Measurements from ENCODE around the gene INPP1. TPM values are rescaled to one million over a fixed set of nuclear protein-coding genes. Genes with fewer than 3 reads are reported as not detected.

Gene INPP1
- total RNA-seq, 1 experiment from 2014 or later = 9.5 TPM

GRCh38 chr2:190405995-190406394 lies 62.6 kb downstream of the INPP1 start:
- no peaks in the 10 kb centered on the region for H3K79me2 ChIP-seq (ENCODE audit: low read depth)
- no TSS peak for BruUV-seq (replicated peaks)
- intact Hi-C loops (cut with micrococcal nuclease; ENCODE audit: unreplicated experiment) = no loop called here
- no peaks in the 10 kb centered on the region for H3K9me2 ChIP-seq (ENCODE audit: insufficient read depth)
- H3K4me2 ChIP-seq = no peak overlapping the region
- no peak for TF ChIP-seq CTCF (conservative IDR thresholded peaks at IDR 0.05)
- no peak for TF ChIP-seq EZH2 (IDR thresholded peaks at IDR 0.05; ENCODE audit: low read depth)
- no peak overlapping the region for H3K27ac ChIP-seq
- ChIA-PET POLR2A (ENCODE audit: unreplicated experiment) (no interaction called here), CTCF (no interaction called here)
- H3K9me3 ChIP-seq (ENCODE audit: insufficient read depth, low read depth) = peaks cover 3% of the 10 kb centered on the region; the same call in 1 of the 2 replicates
- H3K36me3 ChIP-seq (ENCODE audit: low read depth) = no peaks in the 10 kb centered on the region
- H3F3A ChIP-seq (ENCODE audit: insufficient read depth, low read depth) = peaks cover 3% of the 10 kb centered on the region; the same call in 1 of the 2 replicates
- H3K4me1 ChIP-seq (replicated peaks; ENCODE audit: insufficient read depth) = peaks cover 17% of the 10 kb centered on the region
- no peaks in the 10 kb centered on the region for H4K20me1 ChIP-seq (ENCODE audit: insufficient read depth)
- no peak for DNase-seq
- H3K4me3 ChIP-seq = no peak overlapping the region
- no peak overlapping the region for H2AFZ ChIP-seq
- H3K27me3 ChIP-seq (ENCODE audit: insufficient read depth, low read depth) = no peaks in the 10 kb centered on the region

GRCh38 chr2:190406805-190407204 lies 63.4 kb downstream of the INPP1 start:
- Histone ChIP-seq H3K4me1 (replicated peaks; ENCODE audit: insufficient read depth) (peaks cover 17% of the 10 kb centered on the region), H3K9me3 (ENCODE audit: insufficient read depth, low read depth) (peaks cover 3% of the 10 kb centered on the region; the same call in 1 of the 2 replicates), H3K36me3 (ENCODE audit: low read depth) (no peaks in the 10 kb centered on the region), H3K9me2 (ENCODE audit: insufficient read depth) (no peaks in the 10 kb centered on the region), H3F3A (ENCODE audit: insufficient read depth, low read depth) (peaks cover 3% of the 10 kb centered on the region; the same call in 1 of the 2 replicates), H4K20me1 (ENCODE audit: insufficient read depth) (no peaks in the 10 kb centered on the region), H3K4me2 (no peak overlapping the region), H3K27me3 (ENCODE audit: insufficient read depth, low read depth) (no peaks in the 10 kb centered on the region), H3K27ac (no peak overlapping the region), H2AFZ (no peak overlapping the region), H3K4me3 (no peak overlapping the region), H3K79me2 (ENCODE audit: low read depth) (no peaks in the 10 kb centered on the region)
- TF ChIP-seq EZH2 (IDR thresholded peaks at IDR 0.05; ENCODE audit: low read depth) = no peak
- no peak for TF ChIP-seq CTCF (conservative IDR thresholded peaks at IDR 0.05)
- no TSS peak for BruUV-seq (replicated peaks)
- ChIA-PET CTCF (no interaction called here), POLR2A (ENCODE audit: unreplicated experiment) (no interaction called here)
- intact Hi-C loops (cut with micrococcal nuclease; ENCODE audit: unreplicated experiment) = no loop called here
- DNase-seq = no peak

DNA sequence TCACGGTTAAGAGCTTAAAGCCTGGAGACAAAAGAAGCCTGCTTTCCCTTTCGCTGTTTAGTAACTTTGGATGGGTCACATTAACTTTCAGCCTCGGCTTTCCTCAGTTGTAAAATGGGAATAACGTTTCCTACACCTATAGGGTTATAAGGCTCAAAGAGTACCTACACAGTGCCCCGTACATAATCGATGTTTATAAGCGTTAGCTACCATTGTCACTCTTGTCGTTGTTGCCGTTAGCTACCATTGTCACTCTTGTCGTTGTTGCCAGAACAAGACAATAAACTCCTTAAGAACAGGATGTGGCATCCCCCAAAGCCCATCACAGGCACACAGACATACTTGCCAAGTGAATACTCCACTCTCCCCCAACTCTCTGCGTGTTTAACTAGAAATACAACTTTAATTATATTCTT lies 63.9 kb downstream of the INPP1 start:
- Histone ChIP-seq H3K9me2 (ENCODE audit: insufficient read depth) (no peaks in the 10 kb centered on the region), H3K27ac (no peak overlapping the region), H3K4me3 (peak overlapping the region; percentile 61; the same call in 1 of the 2 replicates), H3K4me2 (peak overlapping the region; percentile 74), H3F3A (ENCODE audit: insufficient read depth, low read depth) (peaks cover 3% of the 10 kb centered on the region; the same call in 1 of the 2 replicates), H3K27me3 (ENCODE audit: insufficient read depth, low read depth) (no peaks in the 10 kb centered on the region), H3K4me1 (replicated peaks; ENCODE audit: insufficient read depth) (peaks cover 17% of the 10 kb centered on the region), H4K20me1 (ENCODE audit: insufficient read depth) (no peaks in the 10 kb centered on the region), H3K9me3 (ENCODE audit: insufficient read depth, low read depth) (peaks cover 3% of the 10 kb centered on the region; the same call in 1 of the 2 replicates), H3K36me3 (ENCODE audit: low read depth) (no peaks in the 10 kb centered on the region), H2AFZ (peak overlapping the region; percentile 76), H3K79me2 (ENCODE audit: low read depth) (no peaks in the 10 kb centered on the region)
- DNase-seq = no peak
- BruUV-seq (replicated peaks) = TSS peak; percentile 47
- intact Hi-C loops (cut with micrococcal nuclease; ENCODE audit: unreplicated experiment) = no loop called here
- POLR2A ChIA-PET (ENCODE audit: unreplicated experiment) = no interaction called here
- TF ChIP-seq EZH2 (IDR thresholded peaks at IDR 0.05; ENCODE audit: low read depth) = no peak
- TF ChIP-seq CTCF (conservative IDR thresholded peaks at IDR 0.05) = no peak
- CTCF ChIA-PET = no interaction called here
